Trophoblast cell (in vitro differentiated cells and primary cell): Measurements from ENCODE around the gene MPV17L.
A peak's percentile ranks its signal among the peaks of the same experiment; 100 is the strongest.

ENCODE experiments used
- DNase-seq, 2 donors: peaks; one replicate each; pipeline ENCODE4 v3.0.0-alpha.2; 2016
- H2AFZ ChIP-seq: 2 replicates; pipeline ENCODE4 v1.6.1; 2013; ENCODE audit warnings: low read length, moderate library complexity, mild to moderate bottlenecking; ENCODE audit not compliant: insufficient read depth, poor library complexity
- H2AK5ac ChIP-seq: 2 replicates; pipeline ENCODE4 v1.6.1; 2013; ENCODE audit warnings: mild to moderate bottlenecking, low read length
- H2BK120ac ChIP-seq: 2 replicates; pipeline ENCODE4 v1.6.1; 2013; ENCODE audit warnings: low read length, mild to moderate bottlenecking, moderate library complexity; ENCODE audit not compliant: insufficient read depth, poor library complexity
- H2BK12ac ChIP-seq: 2 replicates; pipeline ENCODE4 v1.6.1; 2013; ENCODE audit warnings: mild to moderate bottlenecking, low read length, moderate library complexity
- H2BK5ac ChIP-seq: 2 replicates; pipeline ENCODE4 v1.6.1; 2013; ENCODE audit warnings: low read length, low read depth, moderate library complexity, mild to moderate bottlenecking; ENCODE audit not compliant: poor library complexity
- H3K14ac ChIP-seq: 2 replicates; pipeline ENCODE4 v1.6.1; 2013; ENCODE audit warnings: mild to moderate bottlenecking, low read length
- H3K18ac ChIP-seq: 2 replicates; pipeline ENCODE4 v1.6.1; 2013; ENCODE audit warnings: mild to moderate bottlenecking, low read length
- H3K23ac ChIP-seq: 2 replicates; pipeline ENCODE4 v1.6.1; 2013; ENCODE audit warnings: low read length
- H3K27ac ChIP-seq: 2 replicates; pipeline ENCODE4 v1.5.1; 2013; ENCODE audit warnings: low read depth, mild to moderate bottlenecking, inconsistent platforms, low read length, moderate library complexity
- H3K27me3 ChIP-seq: 2 replicates; pipeline ENCODE4 v1.6.1; 2013; ENCODE audit warnings: inconsistent platforms, mild to moderate bottlenecking, low read length, moderate library complexity; ENCODE audit not compliant: insufficient read depth
- H3K36me3 ChIP-seq, 2 experiments: 1 replicate in 1 of 2; 2 replicates in 1 of 2; pipeline ENCODE4 v1.6.1; 2013; ENCODE audit warnings: low read length in 2 of 2, mild to moderate bottlenecking in 2 of 2, moderate library complexity in 1 of 2; ENCODE audit not compliant: insufficient read depth in 2 of 2, control insufficient read depth in 1 of 2
- H3K4ac ChIP-seq: 2 replicates; pipeline ENCODE4 v1.6.1; 2013; ENCODE audit warnings: low read depth, mild to moderate bottlenecking, low read length, moderate library complexity
- H3K4me1 ChIP-seq, 2 experiments: 1 replicate in 1 of 2; 2 replicates in 1 of 2; pipeline ENCODE4 v1.6.1; 2013; ENCODE audit warnings: low read length in 2 of 2, mild to moderate bottlenecking in 2 of 2, moderate library complexity in 1 of 2; ENCODE audit not compliant: insufficient read depth in 2 of 2, control insufficient read depth in 1 of 2
- H3K4me2 ChIP-seq: 2 replicates; pipeline ENCODE4 v1.6.1; 2013; ENCODE audit warnings: inconsistent platforms, mild to moderate bottlenecking, low read length, moderate library complexity
- H3K4me3 ChIP-seq: 2 replicates; pipeline ENCODE4 v1.5.1; 2013; ENCODE audit warnings: mild to moderate bottlenecking, low read depth, low read length, inconsistent platforms
- H3K79me1 ChIP-seq: one replicate; pipeline ENCODE4 v1.6.1; 2013; ENCODE audit warnings: low read length
- H3K79me2 ChIP-seq: 2 replicates; pipeline ENCODE4 v1.6.1; 2013; ENCODE audit warnings: low read length, mild to moderate bottlenecking; ENCODE audit not compliant: control insufficient read depth, insufficient read depth, poor library complexity
- H3K9ac ChIP-seq: 2 replicates; pipeline ENCODE4 v1.6.1; 2013; ENCODE audit warnings: mild to moderate bottlenecking, low read length
- H3K9me3 ChIP-seq: 2 replicates; pipeline ENCODE4 v1.6.1; 2013; ENCODE audit warnings: low read depth, mild to moderate bottlenecking, control low read depth, inconsistent platforms, low read length; ENCODE audit not compliant: insufficient read depth
- H4K12ac ChIP-seq: 2 replicates; pipeline ENCODE4 v1.6.1; 2013; ENCODE audit warnings: low read depth, mild to moderate bottlenecking, low read length, moderate library complexity
- H4K8ac ChIP-seq: 2 replicates; pipeline ENCODE4 v1.6.1; 2013; ENCODE audit warnings: low read depth, mild to moderate bottlenecking, low read length, moderate library complexity
- H4K91ac ChIP-seq: one replicate; pipeline ENCODE4 v1.6.1; 2013; ENCODE audit warnings: low read depth, mild to moderate bottlenecking, low read length, moderate library complexity
- WGBS: extraction: QIAGEN DNeasy Blood & Tissue Kit; methylation state at CpG from one replicate; pipeline ENCODE4 v1.1.7; 2013; ENCODE audit warnings: missing lambda C conversion rate; ENCODE audit not compliant: insufficient read length, insufficient coverage; ENCODE audit errors: extremely low coverage; 5-methylcytosine and 5-hydroxymethylcytosine counted together

The MPV17L gene

DNA sequence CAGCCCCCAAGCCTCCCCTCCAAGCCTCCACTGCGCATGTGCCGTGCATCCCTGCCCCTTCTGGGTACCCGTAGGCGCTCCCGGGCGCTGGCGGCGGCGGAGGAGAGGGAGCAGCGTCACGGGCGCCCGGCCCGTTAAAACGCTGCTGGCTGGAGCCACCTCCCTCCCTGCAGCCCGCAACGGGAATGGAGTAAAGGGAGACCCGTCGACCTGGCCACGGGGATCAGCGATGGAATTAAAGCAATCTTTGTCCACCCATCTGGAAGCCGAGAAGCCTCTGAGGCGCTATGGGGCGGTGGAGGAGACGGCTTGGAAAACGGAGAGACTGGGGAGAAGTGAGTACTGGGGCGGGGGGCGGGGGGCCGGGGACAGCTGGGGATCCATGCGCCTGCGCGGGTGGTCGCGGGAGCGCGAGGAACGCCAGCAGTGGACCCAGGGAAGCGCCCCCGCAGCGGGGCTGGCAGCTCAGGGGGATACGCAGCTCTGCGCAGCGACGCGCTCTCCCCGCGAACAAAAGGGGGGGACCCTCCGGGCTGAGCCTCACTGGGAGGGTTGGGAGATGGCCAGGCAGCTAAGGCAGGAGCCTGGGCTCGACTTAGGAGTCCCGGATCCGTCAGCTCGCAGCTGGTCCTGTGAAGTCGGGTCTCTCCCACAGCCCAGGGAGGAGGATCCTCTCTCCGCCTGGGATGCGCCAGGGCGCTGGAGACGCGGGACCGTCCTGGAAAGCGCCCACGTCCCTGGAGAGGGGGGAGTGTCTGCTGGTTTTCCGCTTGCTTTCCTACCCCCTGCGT is 39.1 kb downstream of the MPV17L start, which contains the start of gene BMERB1:
Gene BMERB1, plus strand, starts transcription at position 164 of the 791 bp plus-strand sequence. Its CDS starts 66 bp downstream, at position 230.
- Histone ChIP-seq H3K4me1 (no peaks in the 10 kb centered on the region), H3K79me2 (no peaks in the 10 kb centered on the region), H3K23ac (no peak within 1 kb of the TSS), H2AK5ac (no peak within 1 kb of the TSS), H3K9me3 (no peaks in the 10 kb centered on the region), H3K79me1 (no peaks in the 10 kb centered on the region), H3K27ac (no peak within 1 kb of the TSS), H3K14ac (no peak within 1 kb of the TSS), H3K18ac (no peak within 1 kb of the TSS), H2BK5ac (no peak within 1 kb of the TSS), H3K4me3 (peak within 1 kb of the TSS; percentile 50), H2AFZ (no peak within 1 kb of the TSS), H3K4ac (no peak within 1 kb of the TSS), H4K91ac (no peak within 1 kb of the TSS), H4K12ac (no peak within 1 kb of the TSS), H4K8ac (no peak within 1 kb of the TSS), H3K4me2 (peak within 1 kb of the TSS; percentile 68), H3K9ac (no peak within 1 kb of the TSS), H3K36me3 (no peaks in the 10 kb centered on the region), H2BK120ac (no peak within 1 kb of the TSS), H2BK12ac (no peak within 1 kb of the TSS), H3K27me3 (peaks cover 24% of the 10 kb centered on the region)
- DNase-seq: no peak
- WGBS: no CpG with 5 or more reads among the region's 63 CpGs

GRCh38 chr16:15435216-15435864 is 39.8 kb downstream of the MPV17L start:
- H3K4me3 ChIP-seq: no peak overlapping the region
- no peaks in the 10 kb centered on the region for H3K36me3 ChIP-seq
- no peak overlapping the region for H3K18ac ChIP-seq
- H2AK5ac ChIP-seq: no peak overlapping the region
- H3K23ac ChIP-seq: no peak overlapping the region
- no peak overlapping the region for H2AFZ ChIP-seq
- H3K9me3 ChIP-seq: no peaks in the 10 kb centered on the region
- no peak overlapping the region for H4K91ac ChIP-seq
- H3K9ac ChIP-seq: no peak overlapping the region
- no peak overlapping the region for H3K4ac ChIP-seq
- H3K4me2 ChIP-seq: peak overlapping the region; percentile 68
- no peak overlapping the region for H3K14ac ChIP-seq
- H2BK5ac ChIP-seq: no peak overlapping the region
- H2BK120ac ChIP-seq: no peak overlapping the region
- no peaks in the 10 kb centered on the region for H3K79me2 ChIP-seq
- no CpG with 5 or more reads among the region's 22 CpGs for WGBS
- H3K79me1 ChIP-seq: no peaks in the 10 kb centered on the region
- H2BK12ac ChIP-seq: no peak overlapping the region
- H3K27me3 ChIP-seq: peaks cover 24% of the 10 kb centered on the region
- DNase-seq: no peak
- H4K8ac ChIP-seq: no peak overlapping the region
- H3K4me1 ChIP-seq: no peaks in the 10 kb centered on the region
- no peak overlapping the region for H4K12ac ChIP-seq
- H3K27ac ChIP-seq: no peak overlapping the region

DNA sequence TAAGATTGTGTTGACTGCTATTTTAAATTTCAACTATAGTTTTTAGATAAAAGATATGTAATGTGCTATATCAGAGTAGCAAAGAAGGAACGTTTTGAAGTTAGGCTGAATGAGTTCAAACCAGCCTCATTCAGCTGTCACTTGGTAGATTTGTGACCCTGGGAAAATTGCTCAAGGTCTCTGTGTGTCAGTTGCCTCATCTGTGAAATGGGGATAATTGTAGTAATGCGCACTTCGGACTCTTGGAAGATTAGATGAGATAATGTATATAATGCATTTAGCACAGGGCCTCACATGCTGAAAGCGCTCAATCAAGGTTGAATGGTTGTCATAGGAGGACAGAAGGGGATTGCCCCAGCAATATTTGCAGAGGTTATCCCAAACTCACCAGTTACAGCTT is 43.5 kb downstream of the MPV17L start:
- Histone ChIP-seq H2BK12ac (no peak overlapping the region), H3K4ac (no peak overlapping the region), H2BK5ac (no peak overlapping the region), H3K79me2 (no peaks in the 10 kb centered on the region), H3K36me3 (no peaks in the 10 kb centered on the region), H4K8ac (no peak overlapping the region), H3K79me1 (no peaks in the 10 kb centered on the region), H3K4me3 (no peak overlapping the region), H3K4me1 (no peaks in the 10 kb centered on the region), H4K91ac (no peak overlapping the region), H3K4me2 (no peak overlapping the region), H3K27ac (no peak overlapping the region), H3K14ac (no peak overlapping the region), H3K18ac (no peak overlapping the region), H3K23ac (no peak overlapping the region), H4K12ac (no peak overlapping the region), H3K9ac (no peak overlapping the region), H3K27me3 (peaks cover 17% of the 10 kb centered on the region), H3K9me3 (no peaks in the 10 kb centered on the region), H2AFZ (no peak overlapping the region), H2BK120ac (no peak overlapping the region), H2AK5ac (no peak overlapping the region)
- no peak for DNase-seq
- no CpG with 5 or more reads among the region's 4 CpGs for WGBS

DNA sequence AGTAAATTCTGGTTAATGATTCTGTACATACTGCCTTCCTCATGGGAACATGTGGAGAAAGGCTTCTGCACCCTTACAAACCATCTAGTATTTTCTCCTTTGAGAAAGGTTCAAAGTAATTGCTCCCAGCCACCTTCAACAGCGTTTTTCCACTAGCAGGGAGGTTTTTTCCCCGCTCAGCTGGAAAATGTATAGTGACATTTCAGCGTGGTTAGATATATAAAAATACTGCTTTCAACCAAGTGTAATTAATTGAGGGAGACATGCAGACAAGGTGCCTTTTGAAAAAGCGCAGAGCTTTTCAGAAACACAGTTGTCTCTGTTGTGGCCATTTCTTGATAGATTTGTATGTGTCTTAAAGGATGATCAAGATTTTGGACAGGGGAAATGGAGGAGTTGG is 44.0 kb downstream of the MPV17L start:
- Histone ChIP-seq H4K8ac (no peak overlapping the region), H3K79me2 (no peaks in the 10 kb centered on the region), H2AK5ac (no peak overlapping the region), H2BK120ac (no peak overlapping the region), H4K12ac (no peak overlapping the region), H3K4me3 (no peak overlapping the region), H2AFZ (no peak overlapping the region), H3K27me3 (peaks cover 13% of the 10 kb centered on the region), H3K23ac (no peak overlapping the region), H3K4ac (no peak overlapping the region), H3K79me1 (no peaks in the 10 kb centered on the region), H3K14ac (no peak overlapping the region), H3K9me3 (no peaks in the 10 kb centered on the region), H2BK5ac (no peak overlapping the region), H3K4me1 (no peaks in the 10 kb centered on the region), H2BK12ac (no peak overlapping the region), H3K4me2 (no peak overlapping the region), H4K91ac (no peak overlapping the region), H3K9ac (no peak overlapping the region), H3K27ac (no peak overlapping the region), H3K18ac (no peak overlapping the region), H3K36me3 (no peaks in the 10 kb centered on the region)
- no peak for DNase-seq
- WGBS: no CpG with 5 or more reads among the region's 4 CpGs
